Panc1 (cell line): ENCODE data around the gene SNRK. TPM values are rescaled to one million over a fixed set of nuclear protein-coding genes. Genes with fewer than 3 reads are reported as not detected.

ENCODE experiments used
- ATAC-seq: fragments of 200-7000 bp; cut with Tn5 transposase; 2 replicates; pipeline ENCODE4 v1.9.1; 2020; ENCODE audit warnings: mild to moderate bottlenecking, moderate library complexity
- BruUV-seq: library from RNA; stranded (reverse); fragments of 400-500 nt; replicated peaks from 2 replicates; lab custom pipeline; 2021; lab: Mats Ljungman, UMichigan
- CTCF ChIA-PET: fragments of 300-600 bp; sonication (Branson Sonifier 250); formaldehyde crosslinking; loops from one replicate; lab custom pipeline; 2022; ENCODE audit warnings: antibody characterized with exemption; lab: Charles Lee
- POLR2A ChIA-PET: fragments of 300-600 bp; sonication (Branson Sonifier 250); formaldehyde crosslinking; loops from one replicate; lab custom pipeline; 2022; ENCODE audit warnings: antibody characterized with exemption; lab: Charles Lee
- DNase-seq: peaks from one replicate; pipeline ENCODE4 v3.0.0-alpha.2; 2010; ENCODE audit warnings: low read depth, low spot score
- H3K27ac ChIP-seq: 2 replicates; pipeline ENCODE4 v1.5.1; 2011; ENCODE audit warnings: mild to moderate bottlenecking, low read length, inconsistent platforms
- H3K27me3 ChIP-seq: fragments of 200-500 bp; sonication (Bioruptor generic); 2 replicates; pipeline ENCODE4 v1.6.0; 2014; ENCODE audit warnings: low read length, inconsistent platforms; ENCODE audit not compliant: control insufficient read depth, insufficient read depth
- H3K36me3 ChIP-seq: fragments of 200-500 bp; sonication (Bioruptor generic); 2 replicates; pipeline ENCODE4 v1.5.1; 2014; ENCODE audit warnings: inconsistent platforms, mild to moderate bottlenecking, low read length, moderate library complexity; ENCODE audit not compliant: control insufficient read depth, insufficient read depth
- H3K4me1 ChIP-seq: 2 replicates; pipeline ENCODE4 v1.5.1; 2011; ENCODE audit warnings: inconsistent platforms, mild to moderate bottlenecking, low read length, moderate library complexity; ENCODE audit not compliant: control insufficient read depth, insufficient read depth
- H3K4me3 ChIP-seq, 2 experiments: 2 replicates each; pipeline ENCODE4 v1.5.1; 2011 to 2012; ENCODE audit warnings: low read depth in 2 of 2, low read length in 2 of 2, mild to moderate bottlenecking in 2 of 2, inconsistent platforms in 1 of 2, moderate library complexity in 1 of 2
- H3K9me3 ChIP-seq: fragments of 200-500 bp; sonication (Bioruptor generic); 2 replicates; pipeline ENCODE4 v1.5.1; 2014; ENCODE audit warnings: low read depth, mild to moderate bottlenecking, inconsistent platforms, low read length, moderate library complexity; ENCODE audit not compliant: control insufficient read depth, insufficient read depth
- POLR2AphosphoS5 ChIP-seq: IDR thresholded peaks from 2 replicates; pipeline ENCODE4 v1.6.1; 2012; ENCODE audit warnings: mild to moderate bottlenecking, low read depth, low read length, moderate library complexity
- SIN3A ChIP-seq: IDR thresholded peaks from 2 replicates; pipeline ENCODE4 v1.6.1; 2012; ENCODE audit warnings: low read depth, mild to moderate bottlenecking, low read length, moderate library complexity, borderline replicate concordance; ENCODE audit not compliant: insufficient read depth
- TCF7L2 ChIP-seq: IDR thresholded peaks from 2 replicates; pipeline ENCODE4 v1.6.1; 2011; ENCODE audit warnings: mild to moderate bottlenecking, low read depth, low read length, inconsistent platforms
- in situ Hi-C: cut with HindIII; loops from 2 replicates; pipeline ENCODE4 v1.10.0; 2016; ENCODE audit warnings: low sequenced_read_pairs, low pct_unique_long_range_greater_than_20kb
- intact Hi-C: fragments of 100-400 bp; cut with micrococcal nuclease; formaldehyde crosslinking; loops from one replicate; pipeline ENCODE4 v1.10.0; 2022; ENCODE audit not compliant: unreplicated experiment
- total RNA-seq: library from RNA; stranded (reverse); gene quantifications from one replicate; pipeline ENCODE4 v1.2.1, GENCODE V29; 2021; ENCODE audit not compliant: unreplicated experiment
- TF ChIP-seq, protein P1 (sequence below): fragments of 450-650 bp; IDR thresholded peaks from 2 replicates; pipeline ENCODE4 v1.5.1; 2017; ENCODE audit warnings: mild to moderate bottlenecking
- TF ChIP-seq, protein P2 (sequence below), 2 experiments: IDR thresholded peaks; 2 replicates each; pipeline ENCODE4 v1.6.1; 2011 to 2012; ENCODE audit warnings: low read depth in 2 of 2, control low read depth in 1 of 2, low read length in 1 of 2, mild to moderate bottlenecking in 1 of 2, moderate library complexity in 1 of 2; ENCODE audit not compliant: insufficient read depth in 1 of 2

SNRK gene
- total RNA-seq, 1 experiment from 2014 or later, result 11.0 TPM

DNA sequence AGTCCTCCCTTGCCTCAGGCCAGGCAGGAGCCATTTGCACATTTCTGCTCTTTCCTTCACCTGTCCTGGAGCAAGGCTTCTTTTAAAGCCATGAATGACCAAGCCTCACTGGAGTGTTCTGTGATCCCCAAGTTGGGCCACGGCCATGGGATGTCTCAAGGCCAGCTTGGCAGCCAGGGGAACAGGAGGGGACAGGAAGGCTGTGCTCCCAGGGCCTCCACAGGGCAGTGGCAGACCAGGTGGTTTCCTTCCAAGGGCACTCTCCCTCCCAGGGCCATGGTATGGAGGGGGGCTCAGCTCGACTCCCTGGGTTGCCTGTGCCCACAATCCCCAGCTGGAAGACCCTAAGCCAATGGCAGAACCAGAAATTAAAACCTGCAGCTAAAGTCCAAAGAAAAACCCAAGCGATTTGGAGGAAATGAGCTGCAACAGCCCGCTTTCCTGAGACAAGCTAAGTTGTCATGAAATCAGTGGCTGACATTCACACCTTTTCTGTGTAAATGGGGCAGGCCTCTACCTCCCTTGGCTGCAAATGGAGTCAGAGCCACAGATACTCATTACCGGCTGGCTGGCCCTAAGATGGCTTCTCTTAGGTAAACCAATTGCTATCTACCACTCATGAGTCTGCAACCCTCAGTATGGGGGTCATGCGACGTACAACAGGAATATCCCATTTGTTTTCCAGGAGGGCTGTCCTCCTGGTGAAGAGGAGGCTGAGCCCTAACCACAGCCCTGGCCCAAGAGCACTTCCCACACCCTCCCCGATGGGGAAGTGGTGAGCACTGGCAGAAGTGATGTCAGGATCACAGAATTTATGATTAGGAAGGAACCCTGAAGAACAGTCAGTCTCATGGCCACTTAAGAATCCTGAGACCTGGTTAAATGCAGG, 83.3 kb downstream of the SNRK start:
- intact Hi-C loops (no loop called here), in situ Hi-C loops (no loop called here)
- ATAC-seq, result no peak
- Histone ChIP-seq H3K36me3 (no peaks in the 10 kb centered on the region), H3K4me1 (no peaks in the 10 kb centered on the region), H3K9me3 (no peaks in the 10 kb centered on the region), H3K27ac (no peak overlapping the region), H3K4me3 (no peak overlapping the region), H3K27me3 (no peaks in the 10 kb centered on the region)
- no peak for DNase-seq
- BruUV-seq, result no TSS peak
- TF ChIP-seq, protein P1, sequence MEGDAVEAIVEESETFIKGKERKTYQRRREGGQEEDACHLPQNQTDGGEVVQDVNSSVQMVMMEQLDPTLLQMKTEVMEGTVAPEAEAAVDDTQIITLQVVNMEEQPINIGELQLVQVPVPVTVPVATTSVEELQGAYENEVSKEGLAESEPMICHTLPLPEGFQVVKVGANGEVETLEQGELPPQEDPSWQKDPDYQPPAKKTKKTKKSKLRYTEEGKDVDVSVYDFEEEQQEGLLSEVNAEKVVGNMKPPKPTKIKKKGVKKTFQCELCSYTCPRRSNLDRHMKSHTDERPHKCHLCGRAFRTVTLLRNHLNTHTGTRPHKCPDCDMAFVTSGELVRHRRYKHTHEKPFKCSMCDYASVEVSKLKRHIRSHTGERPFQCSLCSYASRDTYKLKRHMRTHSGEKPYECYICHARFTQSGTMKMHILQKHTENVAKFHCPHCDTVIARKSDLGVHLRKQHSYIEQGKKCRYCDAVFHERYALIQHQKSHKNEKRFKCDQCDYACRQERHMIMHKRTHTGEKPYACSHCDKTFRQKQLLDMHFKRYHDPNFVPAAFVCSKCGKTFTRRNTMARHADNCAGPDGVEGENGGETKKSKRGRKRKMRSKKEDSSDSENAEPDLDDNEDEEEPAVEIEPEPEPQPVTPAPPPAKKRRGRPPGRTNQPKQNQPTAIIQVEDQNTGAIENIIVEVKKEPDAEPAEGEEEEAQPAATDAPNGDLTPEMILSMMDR, result no peak
- TF ChIP-seq TCF7L2 (no peak), SIN3A (no peak)
- ChIA-PET CTCF (no interaction called here), POLR2A (no interaction called here)

DNA sequence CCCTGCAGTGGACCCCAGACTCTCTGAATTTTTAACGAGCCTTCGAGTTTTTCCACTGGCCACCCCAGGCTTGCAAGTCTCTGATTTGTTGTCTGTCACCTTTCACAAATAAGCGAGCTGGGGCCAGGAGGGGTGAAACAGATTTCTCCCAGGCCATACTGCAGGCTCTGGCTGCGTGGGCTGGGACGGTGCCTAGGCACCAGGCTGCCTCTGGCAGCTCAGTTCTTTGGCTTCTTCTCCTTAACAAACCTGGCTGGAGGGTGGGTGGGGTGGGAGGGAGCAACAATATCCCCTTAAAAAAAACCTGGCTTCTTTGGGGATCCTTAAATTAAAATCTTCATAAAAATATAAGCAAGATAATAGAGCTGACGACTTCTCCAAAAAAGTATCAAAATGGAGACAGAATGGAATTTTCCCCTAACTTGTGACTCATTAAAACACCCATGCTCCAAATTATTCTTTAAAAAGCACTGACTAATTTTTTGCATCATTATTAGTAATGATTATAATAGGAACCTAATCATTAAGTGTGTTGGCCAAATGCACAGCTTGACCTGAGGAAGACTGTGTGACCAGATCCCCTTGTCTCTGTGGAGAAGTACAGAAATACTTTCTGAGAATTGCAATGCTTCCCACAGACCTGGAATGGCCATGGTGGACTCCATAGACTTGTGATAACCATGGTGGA, 84.1 kb downstream of the SNRK start:
- ChIA-PET POLR2A (no interaction called here), CTCF (no interaction called here)
- Histone ChIP-seq H3K4me3 (no peak overlapping the region), H3K27me3 (no peaks in the 10 kb centered on the region), H3K36me3 (no peaks in the 10 kb centered on the region), H3K4me1 (no peaks in the 10 kb centered on the region), H3K27ac (no peak overlapping the region), H3K9me3 (no peaks in the 10 kb centered on the region)
- TF ChIP-seq TCF7L2 (no peak), POLR2AphosphoS5 (no peak), SIN3A (no peak)
- TF ChIP-seq, protein P1, result no peak
- TF ChIP-seq, protein P2, sequence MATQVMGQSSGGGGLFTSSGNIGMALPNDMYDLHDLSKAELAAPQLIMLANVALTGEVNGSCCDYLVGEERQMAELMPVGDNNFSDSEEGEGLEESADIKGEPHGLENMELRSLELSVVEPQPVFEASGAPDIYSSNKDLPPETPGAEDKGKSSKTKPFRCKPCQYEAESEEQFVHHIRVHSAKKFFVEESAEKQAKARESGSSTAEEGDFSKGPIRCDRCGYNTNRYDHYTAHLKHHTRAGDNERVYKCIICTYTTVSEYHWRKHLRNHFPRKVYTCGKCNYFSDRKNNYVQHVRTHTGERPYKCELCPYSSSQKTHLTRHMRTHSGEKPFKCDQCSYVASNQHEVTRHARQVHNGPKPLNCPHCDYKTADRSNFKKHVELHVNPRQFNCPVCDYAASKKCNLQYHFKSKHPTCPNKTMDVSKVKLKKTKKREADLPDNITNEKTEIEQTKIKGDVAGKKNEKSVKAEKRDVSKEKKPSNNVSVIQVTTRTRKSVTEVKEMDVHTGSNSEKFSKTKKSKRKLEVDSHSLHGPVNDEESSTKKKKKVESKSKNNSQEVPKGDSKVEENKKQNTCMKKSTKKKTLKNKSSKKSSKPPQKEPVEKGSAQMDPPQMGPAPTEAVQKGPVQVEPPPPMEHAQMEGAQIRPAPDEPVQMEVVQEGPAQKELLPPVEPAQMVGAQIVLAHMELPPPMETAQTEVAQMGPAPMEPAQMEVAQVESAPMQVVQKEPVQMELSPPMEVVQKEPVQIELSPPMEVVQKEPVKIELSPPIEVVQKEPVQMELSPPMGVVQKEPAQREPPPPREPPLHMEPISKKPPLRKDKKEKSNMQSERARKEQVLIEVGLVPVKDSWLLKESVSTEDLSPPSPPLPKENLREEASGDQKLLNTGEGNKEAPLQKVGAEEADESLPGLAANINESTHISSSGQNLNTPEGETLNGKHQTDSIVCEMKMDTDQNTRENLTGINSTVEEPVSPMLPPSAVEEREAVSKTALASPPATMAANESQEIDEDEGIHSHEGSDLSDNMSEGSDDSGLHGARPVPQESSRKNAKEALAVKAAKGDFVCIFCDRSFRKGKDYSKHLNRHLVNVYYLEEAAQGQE (IDR thresholded peaks at IDR 0.05; ENCODE audit: insufficient read depth in 1 of 2, low read depth in 2 of 2, low read length in 1 of 2), result no peak
- no peak for DNase-seq
- BruUV-seq, result no TSS peak
- no peak for ATAC-seq
- in situ Hi-C loops, result no loop called here
- intact Hi-C loops, result no loop called here
